Activated T-cell treated with anti-CD3 and anti-CD28 coated beads, Interleukin-2, amount 50 U/mL, for 4 hours (primary cell): ENCODE results near the gene EMP1. TPM values are rescaled to one million over a fixed set of nuclear protein-coding genes. Genes with fewer than 3 reads are reported as not detected.

Source experiments
- ATAC-seq, 2 donors: fragments of 200-7000 bp; cut with Tn5 transposase; one replicate each; pipeline ENCODE4 v1.10.0; 2021
- DNase-seq: peaks from one replicate; pipeline ENCODE4 v3.0.0-alpha.2; 2020
- H3K27me3 Mint-ChIP-seq: one replicate; pipeline ENCODE4 v1.8.0; 2021; ENCODE audit warnings: low read depth, mixed read lengths
- H3K36me3 Mint-ChIP-seq: one replicate; pipeline ENCODE4 v1.8.0; 2022; ENCODE audit warnings: mixed read lengths; ENCODE audit not compliant: insufficient read depth
- H3K4me1 Mint-ChIP-seq: one replicate; pipeline ENCODE4 v1.8.0; 2021; ENCODE audit warnings: low read depth, mixed read lengths
- H3K4me3 Mint-ChIP-seq: one replicate; pipeline ENCODE4 v1.8.0; 2021; ENCODE audit warnings: mild to moderate bottlenecking, moderate library complexity, mixed read lengths
- H3K9me3 Mint-ChIP-seq: one replicate; pipeline ENCODE4 v1.8.0; 2021; ENCODE audit warnings: mixed read lengths
- total RNA-seq, 3 donors: library from RNA; stranded (reverse); gene quantifications; one replicate each; pipeline ENCODE4 v1.2.1, GENCODE V29; 2021

Gene EMP1
- total RNA-seq, 3 donors from 2014 or later = 8.9 to 22.5 (median 17.2) TPM

- no peaks in the 10 kb centered on the region for H3K4me1 Mint-ChIP-seq
- H3K9me3 Mint-ChIP-seq = no peaks in the 10 kb centered on the region
- ATAC-seq (no peak), DNase-seq (no peak)
- no peak overlapping the region for H3K4me3 Mint-ChIP-seq
- H3K27me3 Mint-ChIP-seq = peaks cover 15% of the 10 kb centered on the region
- no peaks in the 10 kb centered on the region for H3K36me3 Mint-ChIP-seq
Observed at GRCh38 chr12:13238204-13238603, 41.7 kb downstream of the EMP1 start.

DNA sequence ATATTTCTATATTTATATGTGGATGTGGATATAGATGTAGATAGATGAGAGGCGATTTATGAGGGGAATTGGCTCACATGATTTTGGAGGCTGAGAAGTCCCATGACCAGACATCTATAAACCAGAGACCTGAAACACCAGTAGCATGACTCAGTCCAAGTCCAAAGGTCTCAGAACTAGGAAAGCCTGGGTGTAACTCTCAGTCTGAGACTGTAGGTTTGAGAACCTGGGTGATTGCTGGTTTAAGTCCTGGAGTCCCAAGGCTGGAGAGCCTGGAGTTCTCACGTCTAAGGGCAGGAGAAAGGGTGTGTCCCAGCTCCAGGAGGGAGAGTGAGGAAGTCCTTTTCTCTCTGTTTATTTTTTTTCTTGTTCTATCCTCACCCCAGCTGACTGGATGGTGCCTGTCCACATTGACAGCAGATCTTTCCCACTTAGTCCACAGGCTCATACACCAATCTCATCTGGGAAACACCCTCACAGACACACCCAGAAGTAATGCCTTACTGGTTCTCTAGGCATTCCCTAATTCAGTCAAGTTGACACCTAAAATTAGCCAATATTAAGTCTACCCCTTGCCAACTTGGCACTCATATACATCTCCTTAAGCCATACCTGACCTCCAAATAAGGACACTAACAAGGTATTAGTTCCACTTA is 45.4 kb downstream of the EMP1 start:
- DNase-seq = no peak
- no peak for ATAC-seq
- Mint-ChIP-seq H3K27me3 (peaks cover 19% of the 10 kb centered on the region), H3K36me3 (no peaks in the 10 kb centered on the region), H3K4me1 (no peaks in the 10 kb centered on the region), H3K4me3 (no peak overlapping the region), H3K9me3 (no peaks in the 10 kb centered on the region)

DNA sequence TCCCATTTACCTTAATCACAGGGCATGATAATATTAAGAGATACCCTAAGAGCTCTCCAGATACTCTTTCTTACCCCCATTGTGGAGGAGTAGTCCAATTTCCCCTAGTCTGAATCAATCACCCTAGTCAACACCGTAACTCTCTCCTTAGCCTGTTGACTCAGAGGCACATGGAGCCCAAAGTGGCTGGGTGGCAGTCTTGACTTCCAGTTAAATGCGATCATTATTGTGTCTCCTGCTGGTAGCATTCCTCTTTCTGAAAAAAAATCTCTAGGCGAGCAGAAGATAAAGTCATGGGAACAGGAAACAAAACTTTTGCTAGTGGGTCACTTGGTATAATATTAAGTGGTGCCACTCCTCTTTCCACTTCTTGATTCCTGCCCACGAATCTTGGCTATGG is 46.4 kb downstream of the EMP1 start:
- no peak overlapping the region for H3K4me3 Mint-ChIP-seq
- no peaks in the 10 kb centered on the region for H3K36me3 Mint-ChIP-seq
- H3K9me3 Mint-ChIP-seq = no peaks in the 10 kb centered on the region
- H3K4me1 Mint-ChIP-seq = no peaks in the 10 kb centered on the region
- ATAC-seq (no peak), DNase-seq (no peak)
- H3K27me3 Mint-ChIP-seq = peaks cover 16% of the 10 kb centered on the region

DNA sequence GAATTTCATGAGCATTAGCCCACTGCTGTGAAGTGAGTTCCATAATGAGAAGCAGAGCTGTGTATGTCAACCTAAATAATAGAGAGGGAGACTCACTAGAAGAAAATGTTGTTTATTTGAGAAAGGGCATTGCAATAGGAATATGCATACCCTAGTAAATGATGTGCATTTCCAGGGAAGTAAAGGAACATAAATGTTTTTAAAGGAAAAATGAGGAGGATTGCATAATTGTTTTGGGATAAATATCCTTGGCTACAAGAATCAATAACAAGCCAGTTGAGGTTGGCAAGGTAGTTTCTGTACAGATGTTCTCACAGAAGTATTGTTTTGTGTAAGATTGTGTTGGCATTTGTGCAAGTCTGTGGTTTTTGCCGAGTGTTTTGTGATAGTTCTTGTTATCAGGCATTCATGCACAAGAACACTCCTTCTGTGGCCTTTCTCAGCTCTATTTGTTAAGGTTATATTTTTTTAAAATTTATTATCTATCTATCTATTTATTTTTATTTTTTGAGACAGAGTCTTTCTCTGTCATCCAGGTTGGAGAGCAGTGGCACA is 47.1 kb downstream of the EMP1 start:
- no peak for DNase-seq
- no peaks in the 10 kb centered on the region for H3K36me3 Mint-ChIP-seq
- H3K4me1 Mint-ChIP-seq = no peaks in the 10 kb centered on the region
- H3K4me3 Mint-ChIP-seq = no peak overlapping the region
- peaks cover 16% of the 10 kb centered on the region for H3K27me3 Mint-ChIP-seq
- ATAC-seq = no peak
- no peaks in the 10 kb centered on the region for H3K9me3 Mint-ChIP-seq

DNA sequence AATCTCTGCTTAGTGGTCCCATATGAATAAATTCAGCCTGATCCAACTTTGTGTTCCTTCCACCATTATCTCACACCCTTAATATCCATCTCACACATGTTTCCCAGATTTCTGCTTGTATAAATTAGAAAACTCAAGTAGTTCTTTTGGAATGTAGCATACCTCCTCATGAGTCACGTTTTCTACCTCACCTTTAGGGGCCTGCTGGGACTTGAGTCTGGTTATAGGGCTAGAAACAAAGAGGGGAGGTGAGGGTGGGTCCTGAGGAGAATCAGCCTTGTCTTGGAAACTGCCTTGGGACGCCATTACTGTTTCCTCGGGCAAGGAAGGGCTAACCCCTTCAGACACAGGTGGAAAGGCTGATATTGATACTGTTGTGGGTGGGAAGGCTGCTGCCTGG is 51.1 kb downstream of the EMP1 start:
- no peak overlapping the region for H3K4me3 Mint-ChIP-seq
- no peaks in the 10 kb centered on the region for H3K4me1 Mint-ChIP-seq
- DNase-seq (no peak), ATAC-seq (no peak)
- H3K36me3 Mint-ChIP-seq = no peaks in the 10 kb centered on the region
- H3K27me3 Mint-ChIP-seq = peaks cover 21% of the 10 kb centered on the region
- H3K9me3 Mint-ChIP-seq = no peaks in the 10 kb centered on the region

DNA sequence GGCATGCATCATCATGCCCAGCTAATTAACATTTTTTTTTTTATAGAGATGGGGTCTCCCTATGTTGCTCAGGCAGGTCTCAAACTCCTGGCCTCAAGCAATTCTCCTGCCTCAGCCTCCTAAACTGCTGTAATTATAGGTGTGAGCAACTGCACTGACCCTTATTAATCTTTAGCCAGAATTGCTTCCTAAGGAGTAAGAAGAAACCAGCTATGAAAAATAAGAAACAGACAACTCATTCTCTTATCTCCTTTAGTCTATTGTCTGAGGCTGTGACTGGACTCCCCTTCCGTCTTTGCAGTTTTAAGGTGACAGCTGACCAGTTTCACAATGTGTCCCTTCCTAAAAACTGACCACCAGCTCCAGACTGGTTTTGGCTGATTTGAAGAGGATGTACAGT is 52.4 kb downstream of the EMP1 start:
- Mint-ChIP-seq H3K9me3 (no peaks in the 10 kb centered on the region), H3K36me3 (no peaks in the 10 kb centered on the region), H3K4me3 (no peak overlapping the region), H3K27me3 (peaks cover 15% of the 10 kb centered on the region), H3K4me1 (no peaks in the 10 kb centered on the region)
- ATAC-seq (no peak), DNase-seq (no peak)

GRCh38 chr12:13250416-13250815 is 53.9 kb downstream of the EMP1 start:
- ATAC-seq (no peak), DNase-seq (no peak)
- H3K27me3 Mint-ChIP-seq = peaks cover 15% of the 10 kb centered on the region
- H3K4me1 Mint-ChIP-seq = no peaks in the 10 kb centered on the region
- no peaks in the 10 kb centered on the region for H3K9me3 Mint-ChIP-seq
- no peak overlapping the region for H3K4me3 Mint-ChIP-seq
- H3K36me3 Mint-ChIP-seq = no peaks in the 10 kb centered on the region

- ATAC-seq (no peak), DNase-seq (no peak)
- peaks cover 5% of the 10 kb centered on the region for H3K4me1 Mint-ChIP-seq
- H3K36me3 Mint-ChIP-seq = no peaks in the 10 kb centered on the region
- H3K27me3 Mint-ChIP-seq = peaks cover 14% of the 10 kb centered on the region
- no peaks in the 10 kb centered on the region for H3K9me3 Mint-ChIP-seq
- no peak overlapping the region for H3K4me3 Mint-ChIP-seq
Observed at GRCh38 chr12:13251521-13251920, 55.0 kb downstream of the EMP1 start.

DNA sequence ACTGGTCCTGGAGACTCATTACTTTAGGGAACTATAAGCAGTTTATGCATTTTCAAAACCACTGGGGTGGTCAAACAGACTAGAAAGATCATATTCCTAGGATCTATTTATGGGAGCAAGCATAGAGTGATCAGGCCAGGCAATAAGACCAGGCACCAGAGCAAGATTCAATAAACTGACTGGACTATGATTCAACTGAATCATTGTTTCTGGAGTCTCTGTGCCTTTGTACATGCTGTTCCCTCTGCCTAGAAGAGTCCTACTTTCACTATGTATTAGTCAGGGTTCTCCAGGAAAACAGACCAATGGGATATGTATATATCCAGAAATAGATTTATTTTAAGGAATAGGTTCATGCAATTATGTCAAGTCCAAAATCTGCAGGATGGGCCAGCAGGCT is 55.5 kb downstream of the EMP1 start:
- no peaks in the 10 kb centered on the region for H3K36me3 Mint-ChIP-seq
- peaks cover 5% of the 10 kb centered on the region for H3K4me1 Mint-ChIP-seq
- no peaks in the 10 kb centered on the region for H3K9me3 Mint-ChIP-seq
- no peak overlapping the region for H3K4me3 Mint-ChIP-seq
- no peak for ATAC-seq
- peaks cover 16% of the 10 kb centered on the region for H3K27me3 Mint-ChIP-seq
- DNase-seq = no peak

- DNase-seq (no peak), ATAC-seq (no peak)
- Mint-ChIP-seq H3K4me1 (peaks cover 5% of the 10 kb centered on the region), H3K4me3 (no peak overlapping the region), H3K9me3 (no peaks in the 10 kb centered on the region), H3K27me3 (peaks cover 16% of the 10 kb centered on the region), H3K36me3 (no peaks in the 10 kb centered on the region)
Observed at GRCh38 chr12:13252616-13253015, 56.1 kb downstream of the EMP1 start.

- Mint-ChIP-seq H3K4me3 (no peak overlapping the region), H3K4me1 (peaks cover 5% of the 10 kb centered on the region), H3K36me3 (no peaks in the 10 kb centered on the region), H3K9me3 (no peaks in the 10 kb centered on the region), H3K27me3 (peaks cover 16% of the 10 kb centered on the region)
- ATAC-seq (no peak), DNase-seq (no peak)
Observed at GRCh38 chr12:13253966-13254760, 57.6 kb downstream of the EMP1 start.

GRCh38 chr12:13255792-13256691 is 59.5 kb downstream of the EMP1 start:
- DNase-seq (peak; percentile 70), ATAC-seq (peak; percentile 100)
- Mint-ChIP-seq H3K36me3 (no peaks in the 10 kb centered on the region), H3K27me3 (peaks cover 8% of the 10 kb centered on the region), H3K4me3 (no peak overlapping the region), H3K9me3 (no peaks in the 10 kb centered on the region), H3K4me1 (peaks cover 5% of the 10 kb centered on the region)

- H3K4me3 Mint-ChIP-seq = no peak overlapping the region
- no peak for ATAC-seq
- H3K4me1 Mint-ChIP-seq = peaks cover 5% of the 10 kb centered on the region
- H3K9me3 Mint-ChIP-seq = no peaks in the 10 kb centered on the region
- H3K36me3 Mint-ChIP-seq = no peaks in the 10 kb centered on the region
- DNase-seq = no peak
- peaks cover 7% of the 10 kb centered on the region for H3K27me3 Mint-ChIP-seq
Observed at GRCh38 chr12:13256692-13257045, 60.1 kb downstream of the EMP1 start.

GRCh38 chr12:13257356-13257875 is 60.9 kb downstream of the EMP1 start:
- ATAC-seq (no peak), DNase-seq (no peak)
- H3K36me3 Mint-ChIP-seq = no peaks in the 10 kb centered on the region
- H3K4me3 Mint-ChIP-seq = no peak overlapping the region
- peaks cover 5% of the 10 kb centered on the region for H3K4me1 Mint-ChIP-seq
- peaks cover 5% of the 10 kb centered on the region for H3K27me3 Mint-ChIP-seq
- H3K9me3 Mint-ChIP-seq = no peaks in the 10 kb centered on the region
